Hepatocyte (in vitro differentiated cells): ENCODE results near the gene C5AR1. TPM values are rescaled to one million over a fixed set of nuclear protein-coding genes. Genes with fewer than 3 reads are reported as not detected.

Experiments
- DNase-seq: peaks from one replicate; pipeline ENCODE4 v3.0.0-alpha.2; 2016; ENCODE audit warnings: low spot score
- H2AFZ ChIP-seq: fragments of 200-600 bp; sonication (generic); 2 replicates; pipeline ENCODE4 v1.6.0; 2016; ENCODE audit warnings: antibody characterized with exemption, mild to moderate bottlenecking
- H3K27ac ChIP-seq: fragments of 200-600 bp; sonication (generic); 2 replicates; pipeline ENCODE4 v1.5.1; 2016; ENCODE audit warnings: mild to moderate bottlenecking
- H3K27me3 ChIP-seq: fragments of 200-600 bp; sonication (generic); 2 replicates; pipeline ENCODE4 v1.6.1; 2016
- H3K36me3 ChIP-seq: fragments of 200-600 bp; sonication (generic); replicated peaks from 2 replicates; pipeline ENCODE4 v1.5.1; 2016; ENCODE audit warnings: low read depth; ENCODE audit not compliant: insufficient read depth
- H3K4me1 ChIP-seq: fragments of 200-600 bp; sonication (generic); 2 replicates; pipeline ENCODE4 v1.5.1; 2016; ENCODE audit warnings: mild to moderate bottlenecking, moderate library complexity; ENCODE audit not compliant: insufficient read depth
- H3K4me2 ChIP-seq: fragments of 200-600 bp; sonication (generic); 2 replicates; pipeline ENCODE4 v1.6.0; 2016
- H3K4me3 ChIP-seq: fragments of 200-600 bp; sonication (generic); 2 replicates; pipeline ENCODE4 v1.5.1; 2016; ENCODE audit warnings: mild to moderate bottlenecking
- H3K79me2 ChIP-seq: fragments of 200-600 bp; sonication (generic); 2 replicates; pipeline ENCODE4 v1.6.0; 2017; ENCODE audit warnings: mild to moderate bottlenecking
- H3K9me2 ChIP-seq: fragments of 200-600 bp; sonication (generic); replicated peaks from 2 replicates; pipeline ENCODE4 v1.6.0; 2017; ENCODE audit warnings: mild to moderate bottlenecking; ENCODE audit not compliant: insufficient read depth
- H3K9me3 ChIP-seq: fragments of 200-600 bp; sonication (generic); 2 replicates; pipeline ENCODE4 v1.5.1; 2016; ENCODE audit warnings: low read depth, mild to moderate bottlenecking
- H4K20me1 ChIP-seq: fragments of 200-600 bp; sonication (generic); 2 replicates; pipeline ENCODE4 v1.6.0; 2016; ENCODE audit warnings: mild to moderate bottlenecking; ENCODE audit not compliant: insufficient read depth, poor library complexity, severe bottlenecking
- EZH2 ChIP-seq: fragments of 200-600 bp; sonication (generic); IDR thresholded peaks from 2 replicates; pipeline ENCODE4 v1.6.1; 2016; ENCODE audit warnings: antibody characterized with exemption, mild to moderate bottlenecking, borderline replicate concordance
- EZH2phosphoT487 ChIP-seq: fragments of 200-600 bp; sonication (generic); IDR thresholded peaks from one replicate; pipeline ENCODE4 v1.6.1; 2018; ENCODE audit warnings: antibody characterized with exemption, mild to moderate bottlenecking, low read depth, moderate library complexity; ENCODE audit not compliant: unreplicated experiment, severe bottlenecking
- WGBS: methylation state at CpG from one replicate; pipeline ENCODE4 v1.1.6; 2016; ENCODE audit warnings: low lambda C conversion rate; ENCODE audit errors: missing lambda C conversion rate; 5-methylcytosine and 5-hydroxymethylcytosine counted together
- polyA plus RNA-seq: library from polyadenylated mRNA; unstranded; fragments of >200 nt; fragmentation: Nextera tagmentation; extraction: Ambion mirVana; gene quantifications from 2 replicates; pipeline ENCODE4 v1.2.1, GENCODE V29; 2016
- total RNA-seq: library from RNA; depleted of rRNA; stranded (reverse); fragments of >200 nt; gene quantifications from 2 replicates; pipeline ENCODE4 v1.2.3, GENCODE V29; 2014
- TF ChIP-seq, protein P1 (sequence below): fragments of 200-600 bp; sonication (generic); IDR thresholded peaks from 2 replicates; pipeline ENCODE4 v1.5.1; 2016; ENCODE audit warnings: antibody characterized with exemption, mild to moderate bottlenecking; ENCODE audit not compliant: poor library complexity

C5AR1 gene
- total and polyA plus RNA-seq, 2 experiments from 2014 or later: 0.43 to 0.99 TPM

DNA sequence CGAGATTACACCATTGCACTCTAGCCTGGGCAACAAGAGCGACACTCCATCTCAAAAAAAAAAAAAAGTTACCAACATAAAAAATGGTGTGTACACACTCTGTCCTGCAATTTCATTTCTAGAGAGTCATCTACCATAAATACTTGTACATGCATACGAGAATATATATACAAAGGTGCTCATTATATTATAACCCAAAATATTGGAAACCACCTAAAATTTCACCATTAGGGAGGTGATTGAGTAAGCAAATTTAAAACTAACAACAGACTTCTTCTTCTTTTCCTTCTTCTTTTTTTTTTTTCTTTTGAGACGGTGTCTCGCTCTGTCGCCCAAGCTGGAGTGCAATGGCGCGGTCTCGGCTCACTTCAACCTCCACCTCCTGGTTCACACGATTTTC lies 7.4 kb upstream of the C5AR1 start:
- Histone ChIP-seq H2AFZ (no peak overlapping the region), H3K4me2 (no peak overlapping the region), H3K4me1 (no peaks in the 10 kb centered on the region), H3K27me3 (no peaks in the 10 kb centered on the region), H3K36me3 (no peaks in the 10 kb centered on the region), H4K20me1 (no peaks in the 10 kb centered on the region), H3K4me3 (no peak overlapping the region), H3K27ac (no peak overlapping the region), H3K79me2 (no peaks in the 10 kb centered on the region), H3K9me2 (no peaks in the 10 kb centered on the region), H3K9me3 (no peaks in the 10 kb centered on the region)
- 97% methylated on average over 10 of the region's 10 CpGs for WGBS
- DNase-seq: no peak
- TF ChIP-seq EZH2 (no peak), EZH2phosphoT487 (no peak)
- TF ChIP-seq, protein P1, sequence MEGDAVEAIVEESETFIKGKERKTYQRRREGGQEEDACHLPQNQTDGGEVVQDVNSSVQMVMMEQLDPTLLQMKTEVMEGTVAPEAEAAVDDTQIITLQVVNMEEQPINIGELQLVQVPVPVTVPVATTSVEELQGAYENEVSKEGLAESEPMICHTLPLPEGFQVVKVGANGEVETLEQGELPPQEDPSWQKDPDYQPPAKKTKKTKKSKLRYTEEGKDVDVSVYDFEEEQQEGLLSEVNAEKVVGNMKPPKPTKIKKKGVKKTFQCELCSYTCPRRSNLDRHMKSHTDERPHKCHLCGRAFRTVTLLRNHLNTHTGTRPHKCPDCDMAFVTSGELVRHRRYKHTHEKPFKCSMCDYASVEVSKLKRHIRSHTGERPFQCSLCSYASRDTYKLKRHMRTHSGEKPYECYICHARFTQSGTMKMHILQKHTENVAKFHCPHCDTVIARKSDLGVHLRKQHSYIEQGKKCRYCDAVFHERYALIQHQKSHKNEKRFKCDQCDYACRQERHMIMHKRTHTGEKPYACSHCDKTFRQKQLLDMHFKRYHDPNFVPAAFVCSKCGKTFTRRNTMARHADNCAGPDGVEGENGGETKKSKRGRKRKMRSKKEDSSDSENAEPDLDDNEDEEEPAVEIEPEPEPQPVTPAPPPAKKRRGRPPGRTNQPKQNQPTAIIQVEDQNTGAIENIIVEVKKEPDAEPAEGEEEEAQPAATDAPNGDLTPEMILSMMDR: no peak

DNA sequence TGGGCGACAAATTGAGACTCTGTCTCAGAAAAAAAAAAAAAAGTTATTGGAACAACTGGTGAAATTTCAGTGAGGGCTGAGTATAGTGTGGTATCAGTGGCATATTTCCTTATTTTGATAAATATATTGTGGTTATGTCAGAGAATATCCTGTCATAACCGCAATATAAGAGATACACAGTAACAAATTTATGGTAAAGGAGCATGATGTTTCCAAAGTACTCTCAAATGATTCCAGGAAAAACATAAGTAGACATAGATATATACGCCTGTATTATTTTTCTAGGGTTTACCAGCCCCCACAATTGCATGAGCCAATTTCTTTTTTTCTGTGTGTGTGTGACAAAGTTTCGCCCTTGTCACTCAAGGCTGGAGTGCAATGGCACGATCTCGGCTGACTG lies 5.7 kb upstream of the C5AR1 start:
- H3K9me3 ChIP-seq: no peaks in the 10 kb centered on the region
- no peaks in the 10 kb centered on the region for H3K9me2 ChIP-seq
- no peak for DNase-seq
- no peaks in the 10 kb centered on the region for H3K4me1 ChIP-seq
- H3K4me2 ChIP-seq: no peak overlapping the region
- WGBS: 96% methylated on average over 6 of the region's 6 CpGs
- H3K4me3 ChIP-seq: no peak overlapping the region
- H4K20me1 ChIP-seq: no peaks in the 10 kb centered on the region
- H3K79me2 ChIP-seq: no peaks in the 10 kb centered on the region
- no peak overlapping the region for H2AFZ ChIP-seq
- H3K27ac ChIP-seq: no peak overlapping the region
- no peaks in the 10 kb centered on the region for H3K36me3 ChIP-seq
- H3K27me3 ChIP-seq: no peaks in the 10 kb centered on the region
- TF ChIP-seq EZH2 (no peak), EZH2phosphoT487 (no peak)
- TF ChIP-seq, protein P1: no peak

DNA sequence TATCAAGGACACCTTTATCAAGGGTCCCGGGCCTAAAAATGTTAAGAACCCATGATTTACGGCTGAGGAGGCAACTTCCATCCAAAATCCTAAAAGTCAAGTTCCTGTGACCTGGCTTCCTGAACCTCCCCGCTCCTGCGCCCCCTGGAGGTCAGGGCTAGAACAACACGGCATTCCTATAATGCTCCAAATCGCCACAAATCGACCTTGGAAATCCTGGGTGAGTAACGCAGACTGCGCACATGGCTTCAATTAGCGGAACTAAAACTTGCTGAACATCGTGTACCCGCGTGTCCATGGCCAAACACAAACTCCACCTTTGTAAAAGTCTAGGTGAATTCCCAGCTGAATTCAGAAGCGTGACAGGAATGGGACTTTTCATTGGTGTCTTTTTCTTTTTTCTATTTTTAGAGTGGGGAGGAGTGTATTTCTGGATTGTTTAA lies 4.3 kb upstream of the C5AR1 start:
- Histone ChIP-seq H3K27me3 (no peaks in the 10 kb centered on the region), H4K20me1 (no peaks in the 10 kb centered on the region), H3K4me2 (peak overlapping the region; percentile 41), H3K9me3 (no peaks in the 10 kb centered on the region), H3K4me3 (no peak overlapping the region), H2AFZ (no peak overlapping the region), H3K4me1 (no peaks in the 10 kb centered on the region), H3K27ac (no peak overlapping the region), H3K9me2 (no peaks in the 10 kb centered on the region), H3K36me3 (no peaks in the 10 kb centered on the region), H3K79me2 (no peaks in the 10 kb centered on the region)
- TF ChIP-seq EZH2: no peak
- TF ChIP-seq, protein P1: peak; percentile 94
- 8% methylated on average over 14 of the region's 14 CpGs for WGBS
- peak; percentile 85 for DNase-seq

DNA sequence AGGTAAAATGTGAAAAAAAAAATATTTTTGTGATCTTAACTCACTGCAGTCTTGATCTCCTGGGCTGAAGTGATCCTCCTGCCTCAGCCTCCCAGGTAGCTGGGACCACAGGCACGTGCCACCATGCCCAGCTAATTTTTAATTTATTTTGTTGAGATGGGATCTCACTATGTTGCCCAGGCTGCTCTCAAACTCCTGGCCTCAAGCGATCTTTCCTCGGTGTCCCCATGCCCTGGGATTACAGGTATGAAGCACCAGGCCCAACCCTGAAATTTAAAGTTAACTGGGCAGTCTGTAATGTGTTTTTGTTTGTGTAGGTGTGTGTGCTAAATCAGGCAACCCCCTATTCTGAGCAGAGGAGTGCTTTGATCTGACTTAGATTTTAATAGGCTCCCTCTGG lies 3.4 kb upstream of the C5AR1 start:
- DNase-seq: no peak
- no peaks in the 10 kb centered on the region for H3K9me2 ChIP-seq

More for the DNA sequence above, 3.4 kb upstream of the C5AR1 start:
- H3K4me1 ChIP-seq: no peaks in the 10 kb centered on the region
- H3K79me2 ChIP-seq: no peaks in the 10 kb centered on the region
- H3K27ac ChIP-seq: no peak overlapping the region
- no peak overlapping the region for H2AFZ ChIP-seq
- 94% methylated on average over 3 of the region's 3 CpGs for WGBS
- no peaks in the 10 kb centered on the region for H3K9me3 ChIP-seq
- TF ChIP-seq, protein P1: no peak
- no peak for TF ChIP-seq EZH2phosphoT487
- no peak for TF ChIP-seq EZH2
- H3K27me3 ChIP-seq: no peaks in the 10 kb centered on the region
- no peaks in the 10 kb centered on the region for H4K20me1 ChIP-seq
- H3K4me2 ChIP-seq: no peak overlapping the region
- no peaks in the 10 kb centered on the region for H3K36me3 ChIP-seq
- H3K4me3 ChIP-seq: no peak overlapping the region
